Ovary (tissue), 3 donors: Measurements from ENCODE around the gene KEAP1.
"Not testable (repeated sequence)": the region's sequence is repeated elsewhere in the genome, so short reads cannot be mapped to it uniquely, and the experiment has no call there.

Source experiments
- CTCF ChIP-seq, 3 donors: fragments of 450-650 bp in 2 of 3; fragments of 200-600 bp in 1 of 3; IDR thresholded peaks; one replicate each; pipeline versions ENCODE4 v1.5.1 to v1.8.0; 2016 to 2022; ENCODE audit warnings: antibody characterized with exemption in 3 of 3, mild to moderate bottlenecking in 1 of 3
- EP300 ChIP-seq: sonication (generic); formaldehyde crosslinking; IDR thresholded peaks from one replicate; pipeline ENCODE4 v1.6.1; 2017; ENCODE audit warnings: antibody characterized with exemption
- POLR2A ChIP-seq: fragments of 450-650 bp; IDR thresholded peaks from one replicate; pipeline ENCODE4 v1.6.1; 2017; ENCODE audit warnings: antibody characterized with exemption, mild to moderate bottlenecking, moderate library complexity
- donor health status: DM: no; HTN: no; CAD: no.

- TF ChIP-seq CTCF (IDR thresholded peaks at IDR 0.05); EP300; POLR2A: not testable (repeated sequence)
Measured at GRCh38 chr19:10551006-10551405, 47.9 kb upstream of the KEAP1 start.
